ENCODE results near the gene C1orf35.

- TF ChIP-seq EP300 (IDR thresholded peaks at IDR 0.05; ENCODE audit: borderline replicate concordance) = no peak
- TF ChIP-seq MAX (IDR thresholded peaks at IDR 0.05) = no peak
- TF ChIP-seq YY1 (IDR thresholded peaks at IDR 0.05; ENCODE audit: low read depth) = no peak
- TF ChIP-seq RAD21 (IDR thresholded peaks at IDR 0.05; ENCODE audit: low read depth) = no peak
- TF ChIP-seq CEBPB (IDR thresholded peaks at IDR 0.05) = no peak
- no peak for TF ChIP-seq FOXM1 (IDR thresholded peaks at IDR 0.05; ENCODE audit: borderline replicate concordance, low read depth)
- TF ChIP-seq NFIC (IDR thresholded peaks at IDR 0.05) = no peak
- no peak for TF ChIP-seq TEAD4 (IDR thresholded peaks at IDR 0.05)
- no peak for TF ChIP-seq USF1 (IDR thresholded peaks at IDR 0.05)
- TF ChIP-seq ZBTB7A (IDR thresholded peaks at IDR 0.05; ENCODE audit: low read depth) = no peak
- TF ChIP-seq, protein P1, sequence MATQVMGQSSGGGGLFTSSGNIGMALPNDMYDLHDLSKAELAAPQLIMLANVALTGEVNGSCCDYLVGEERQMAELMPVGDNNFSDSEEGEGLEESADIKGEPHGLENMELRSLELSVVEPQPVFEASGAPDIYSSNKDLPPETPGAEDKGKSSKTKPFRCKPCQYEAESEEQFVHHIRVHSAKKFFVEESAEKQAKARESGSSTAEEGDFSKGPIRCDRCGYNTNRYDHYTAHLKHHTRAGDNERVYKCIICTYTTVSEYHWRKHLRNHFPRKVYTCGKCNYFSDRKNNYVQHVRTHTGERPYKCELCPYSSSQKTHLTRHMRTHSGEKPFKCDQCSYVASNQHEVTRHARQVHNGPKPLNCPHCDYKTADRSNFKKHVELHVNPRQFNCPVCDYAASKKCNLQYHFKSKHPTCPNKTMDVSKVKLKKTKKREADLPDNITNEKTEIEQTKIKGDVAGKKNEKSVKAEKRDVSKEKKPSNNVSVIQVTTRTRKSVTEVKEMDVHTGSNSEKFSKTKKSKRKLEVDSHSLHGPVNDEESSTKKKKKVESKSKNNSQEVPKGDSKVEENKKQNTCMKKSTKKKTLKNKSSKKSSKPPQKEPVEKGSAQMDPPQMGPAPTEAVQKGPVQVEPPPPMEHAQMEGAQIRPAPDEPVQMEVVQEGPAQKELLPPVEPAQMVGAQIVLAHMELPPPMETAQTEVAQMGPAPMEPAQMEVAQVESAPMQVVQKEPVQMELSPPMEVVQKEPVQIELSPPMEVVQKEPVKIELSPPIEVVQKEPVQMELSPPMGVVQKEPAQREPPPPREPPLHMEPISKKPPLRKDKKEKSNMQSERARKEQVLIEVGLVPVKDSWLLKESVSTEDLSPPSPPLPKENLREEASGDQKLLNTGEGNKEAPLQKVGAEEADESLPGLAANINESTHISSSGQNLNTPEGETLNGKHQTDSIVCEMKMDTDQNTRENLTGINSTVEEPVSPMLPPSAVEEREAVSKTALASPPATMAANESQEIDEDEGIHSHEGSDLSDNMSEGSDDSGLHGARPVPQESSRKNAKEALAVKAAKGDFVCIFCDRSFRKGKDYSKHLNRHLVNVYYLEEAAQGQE (IDR thresholded peaks at IDR 0.05; ENCODE audit: low read depth) = no peak
- no peak for TF ChIP-seq CREB1 (IDR thresholded peaks at IDR 0.05; ENCODE audit: low read depth)
Observed at GRCh38 chr1:228140724-228141225, 37.6 kb upstream of the C1orf35 start.

Measured in Ishikawa (cell line).